Trophoblast cell (in vitro differentiated cells and primary cell): ENCODE results near the gene NRXN3.
A peak's percentile ranks its signal among the peaks of the same experiment; 100 is the strongest.

ENCODE experiments used
- DNase-seq, 2 donors: peaks; one replicate each; pipeline ENCODE4 v3.0.0-alpha.2; 2016
- H2AFZ ChIP-seq: 2 replicates; pipeline ENCODE4 v1.6.1; 2013; ENCODE audit warnings: low read length, moderate library complexity, mild to moderate bottlenecking; ENCODE audit not compliant: insufficient read depth, poor library complexity
- H2AK5ac ChIP-seq: 2 replicates; pipeline ENCODE4 v1.6.1; 2013; ENCODE audit warnings: mild to moderate bottlenecking, low read length
- H2BK120ac ChIP-seq: 2 replicates; pipeline ENCODE4 v1.6.1; 2013; ENCODE audit warnings: low read length, mild to moderate bottlenecking, moderate library complexity; ENCODE audit not compliant: insufficient read depth, poor library complexity
- H2BK12ac ChIP-seq: 2 replicates; pipeline ENCODE4 v1.6.1; 2013; ENCODE audit warnings: mild to moderate bottlenecking, low read length, moderate library complexity
- H2BK5ac ChIP-seq: 2 replicates; pipeline ENCODE4 v1.6.1; 2013; ENCODE audit warnings: low read length, low read depth, moderate library complexity, mild to moderate bottlenecking; ENCODE audit not compliant: poor library complexity
- H3K14ac ChIP-seq: 2 replicates; pipeline ENCODE4 v1.6.1; 2013; ENCODE audit warnings: mild to moderate bottlenecking, low read length
- H3K18ac ChIP-seq: 2 replicates; pipeline ENCODE4 v1.6.1; 2013; ENCODE audit warnings: mild to moderate bottlenecking, low read length
- H3K23ac ChIP-seq: 2 replicates; pipeline ENCODE4 v1.6.1; 2013; ENCODE audit warnings: low read length
- H3K27ac ChIP-seq: 2 replicates; pipeline ENCODE4 v1.5.1; 2013; ENCODE audit warnings: low read depth, mild to moderate bottlenecking, inconsistent platforms, low read length, moderate library complexity
- H3K27me3 ChIP-seq: 2 replicates; pipeline ENCODE4 v1.6.1; 2013; ENCODE audit warnings: inconsistent platforms, mild to moderate bottlenecking, low read length, moderate library complexity; ENCODE audit not compliant: insufficient read depth
- H3K36me3 ChIP-seq, 2 experiments: 1 replicate in 1 of 2; 2 replicates in 1 of 2; pipeline ENCODE4 v1.6.1; 2013; ENCODE audit warnings: low read length in 2 of 2, mild to moderate bottlenecking in 2 of 2, moderate library complexity in 1 of 2; ENCODE audit not compliant: insufficient read depth in 2 of 2, control insufficient read depth in 1 of 2
- H3K4ac ChIP-seq: 2 replicates; pipeline ENCODE4 v1.6.1; 2013; ENCODE audit warnings: low read depth, mild to moderate bottlenecking, low read length, moderate library complexity
- H3K4me1 ChIP-seq, 2 experiments: 1 replicate in 1 of 2; 2 replicates in 1 of 2; pipeline ENCODE4 v1.6.1; 2013; ENCODE audit warnings: low read length in 2 of 2, mild to moderate bottlenecking in 2 of 2, moderate library complexity in 1 of 2; ENCODE audit not compliant: insufficient read depth in 2 of 2, control insufficient read depth in 1 of 2
- H3K4me2 ChIP-seq: 2 replicates; pipeline ENCODE4 v1.6.1; 2013; ENCODE audit warnings: inconsistent platforms, mild to moderate bottlenecking, low read length, moderate library complexity
- H3K4me3 ChIP-seq: 2 replicates; pipeline ENCODE4 v1.5.1; 2013; ENCODE audit warnings: mild to moderate bottlenecking, low read depth, low read length, inconsistent platforms
- H3K79me1 ChIP-seq: one replicate; pipeline ENCODE4 v1.6.1; 2013; ENCODE audit warnings: low read length
- H3K79me2 ChIP-seq: 2 replicates; pipeline ENCODE4 v1.6.1; 2013; ENCODE audit warnings: low read length, mild to moderate bottlenecking; ENCODE audit not compliant: control insufficient read depth, insufficient read depth, poor library complexity
- H3K9ac ChIP-seq: 2 replicates; pipeline ENCODE4 v1.6.1; 2013; ENCODE audit warnings: mild to moderate bottlenecking, low read length
- H3K9me3 ChIP-seq: 2 replicates; pipeline ENCODE4 v1.6.1; 2013; ENCODE audit warnings: low read depth, mild to moderate bottlenecking, control low read depth, inconsistent platforms, low read length; ENCODE audit not compliant: insufficient read depth
- H4K12ac ChIP-seq: 2 replicates; pipeline ENCODE4 v1.6.1; 2013; ENCODE audit warnings: low read depth, mild to moderate bottlenecking, low read length, moderate library complexity
- H4K8ac ChIP-seq: 2 replicates; pipeline ENCODE4 v1.6.1; 2013; ENCODE audit warnings: low read depth, mild to moderate bottlenecking, low read length, moderate library complexity
- H4K91ac ChIP-seq: one replicate; pipeline ENCODE4 v1.6.1; 2013; ENCODE audit warnings: low read depth, mild to moderate bottlenecking, low read length, moderate library complexity
- WGBS: extraction: QIAGEN DNeasy Blood & Tissue Kit; methylation state at CpG from one replicate; pipeline ENCODE4 v1.1.7; 2013; ENCODE audit warnings: missing lambda C conversion rate; ENCODE audit not compliant: insufficient read length, insufficient coverage; ENCODE audit errors: extremely low coverage; 5-methylcytosine and 5-hydroxymethylcytosine counted together

Gene NRXN3

GRCh38 chr14:79826362-79826761 is 1656.2 kb downstream of the NRXN3 start:
- no peak overlapping the region for H3K27ac ChIP-seq
- H2AK5ac ChIP-seq, result no peak overlapping the region
- no peak overlapping the region for H2BK12ac ChIP-seq
- H3K9me3 ChIP-seq, result no peaks in the 10 kb centered on the region
- H3K4ac ChIP-seq, result no peak overlapping the region
- H3K36me3 ChIP-seq, result no peaks in the 10 kb centered on the region
- no CpG with 5 or more reads among the region's 2 CpGs for WGBS
- H3K18ac ChIP-seq, result no peak overlapping the region
- no peaks in the 10 kb centered on the region for H3K79me1 ChIP-seq
- H3K4me1 ChIP-seq, result no peaks in the 10 kb centered on the region
- H2BK5ac ChIP-seq, result no peak overlapping the region
- H3K79me2 ChIP-seq, result no peaks in the 10 kb centered on the region
- no peaks in the 10 kb centered on the region for H3K27me3 ChIP-seq
- no peak overlapping the region for H4K91ac ChIP-seq
- no peak overlapping the region for H3K9ac ChIP-seq
- no peak overlapping the region for H3K14ac ChIP-seq
- no peak overlapping the region for H3K4me3 ChIP-seq
- H3K23ac ChIP-seq, result no peak overlapping the region
- peak in 1 of 2 donors; percentile 79 for DNase-seq
- H2AFZ ChIP-seq, result no peak overlapping the region
- H3K4me2 ChIP-seq, result no peak overlapping the region
- no peak overlapping the region for H4K12ac ChIP-seq
- no peak overlapping the region for H4K8ac ChIP-seq
- H2BK120ac ChIP-seq, result no peak overlapping the region

GRCh38 chr14:79829405-79830166 is 1659.4 kb downstream of the NRXN3 start:
- Histone ChIP-seq H3K79me2 (no peaks in the 10 kb centered on the region), H2BK120ac (no peak overlapping the region), H3K9ac (no peak overlapping the region), H3K4ac (no peak overlapping the region), H2BK12ac (no peak overlapping the region), H3K18ac (no peak overlapping the region), H3K4me2 (no peak overlapping the region), H3K23ac (no peak overlapping the region), H2AFZ (no peak overlapping the region), H3K27me3 (no peaks in the 10 kb centered on the region), H2BK5ac (no peak overlapping the region), H3K9me3 (no peaks in the 10 kb centered on the region), H3K14ac (no peak overlapping the region), H3K4me1 (no peaks in the 10 kb centered on the region), H3K27ac (no peak overlapping the region), H4K8ac (no peak overlapping the region), H3K4me3 (no peak overlapping the region), H3K36me3 (no peaks in the 10 kb centered on the region), H3K79me1 (no peaks in the 10 kb centered on the region), H4K12ac (no peak overlapping the region), H2AK5ac (no peak overlapping the region), H4K91ac (no peak overlapping the region)
- WGBS, result no CpG with 5 or more reads among the region's 3 CpGs
- no peak for DNase-seq

- no peaks in the 10 kb centered on the region for H3K9me3 ChIP-seq
- H3K27ac ChIP-seq, result no peak overlapping the region
- no peak overlapping the region for H3K4me2 ChIP-seq
- H3K79me2 ChIP-seq, result no peaks in the 10 kb centered on the region
- no peaks in the 10 kb centered on the region for H3K79me1 ChIP-seq
- no peak overlapping the region for H2AK5ac ChIP-seq
- H2BK5ac ChIP-seq, result no peak overlapping the region
- H3K27me3 ChIP-seq, result no peaks in the 10 kb centered on the region
- H3K9ac ChIP-seq, result no peak overlapping the region
- no peak overlapping the region for H3K4me3 ChIP-seq
- H3K4me1 ChIP-seq, result no peaks in the 10 kb centered on the region
- DNase-seq, result no peak
- H3K18ac ChIP-seq, result no peak overlapping the region
- no peak overlapping the region for H2AFZ ChIP-seq
- H4K8ac ChIP-seq, result no peak overlapping the region
- H3K4ac ChIP-seq, result no peak overlapping the region
- no peak overlapping the region for H4K91ac ChIP-seq
- no peak overlapping the region for H2BK120ac ChIP-seq
- no peak overlapping the region for H3K23ac ChIP-seq
- WGBS, result no CpG with 5 or more reads among the region's 10 CpGs
- H4K12ac ChIP-seq, result no peak overlapping the region
- H3K14ac ChIP-seq, result no peak overlapping the region
- no peaks in the 10 kb centered on the region for H3K36me3 ChIP-seq
- H2BK12ac ChIP-seq, result no peak overlapping the region
Measured at GRCh38 chr14:79831195-79831892, 1661.2 kb downstream of the NRXN3 start.

GRCh38 chr14:79833781-79834180 is 1663.6 kb downstream of the NRXN3 start:
- no peaks in the 10 kb centered on the region for H3K27me3 ChIP-seq
- H3K79me2 ChIP-seq, result no peaks in the 10 kb centered on the region
- H3K23ac ChIP-seq, result no peak overlapping the region
- H3K9me3 ChIP-seq, result no peaks in the 10 kb centered on the region
- no peak overlapping the region for H3K9ac ChIP-seq
- DNase-seq, result no peak
- H4K12ac ChIP-seq, result no peak overlapping the region
- no peak overlapping the region for H2AK5ac ChIP-seq
- WGBS, result no CpG with 5 or more reads among the region's 3 CpGs
- no peak overlapping the region for H2BK12ac ChIP-seq
- H3K27ac ChIP-seq, result no peak overlapping the region
- H2AFZ ChIP-seq, result no peak overlapping the region
- no peak overlapping the region for H3K4me3 ChIP-seq
- no peaks in the 10 kb centered on the region for H3K4me1 ChIP-seq
- H3K79me1 ChIP-seq, result no peaks in the 10 kb centered on the region
- H3K4ac ChIP-seq, result no peak overlapping the region
- no peak overlapping the region for H4K8ac ChIP-seq
- H3K18ac ChIP-seq, result no peak overlapping the region
- H2BK5ac ChIP-seq, result no peak overlapping the region
- H3K36me3 ChIP-seq, result no peaks in the 10 kb centered on the region
- no peak overlapping the region for H2BK120ac ChIP-seq
- H4K91ac ChIP-seq, result no peak overlapping the region
- no peak overlapping the region for H3K4me2 ChIP-seq
- H3K14ac ChIP-seq, result no peak overlapping the region
